ENCODE measurements around the gene SLC4A11.
A peak's percentile ranks its signal among the peaks of the same experiment; 100 is the strongest.

SLC4A11 gene

DNA sequence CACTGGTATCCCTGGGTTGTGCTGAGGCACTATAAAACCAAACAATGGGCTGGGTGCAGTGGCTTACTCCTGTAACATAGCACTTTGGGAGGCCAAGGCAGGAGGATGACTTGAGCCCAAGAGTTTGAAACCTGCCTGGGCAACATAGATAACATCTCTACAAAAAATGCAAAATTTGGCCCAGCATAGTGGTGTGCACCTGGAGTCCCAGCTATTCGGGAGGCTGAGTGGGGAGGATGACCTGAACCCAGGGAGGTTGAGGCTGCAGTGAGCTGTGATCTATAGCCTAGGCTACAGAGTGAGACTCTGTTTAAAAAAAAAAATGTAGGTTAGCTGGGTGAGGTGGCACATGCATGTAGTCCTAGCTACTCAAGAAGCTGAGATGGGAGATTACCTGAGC is 7.7 kb upstream of the SLC4A11 start:
- no peak for DNase-seq (ENCODE audit: low read depth in 3 of 3)

DNA sequence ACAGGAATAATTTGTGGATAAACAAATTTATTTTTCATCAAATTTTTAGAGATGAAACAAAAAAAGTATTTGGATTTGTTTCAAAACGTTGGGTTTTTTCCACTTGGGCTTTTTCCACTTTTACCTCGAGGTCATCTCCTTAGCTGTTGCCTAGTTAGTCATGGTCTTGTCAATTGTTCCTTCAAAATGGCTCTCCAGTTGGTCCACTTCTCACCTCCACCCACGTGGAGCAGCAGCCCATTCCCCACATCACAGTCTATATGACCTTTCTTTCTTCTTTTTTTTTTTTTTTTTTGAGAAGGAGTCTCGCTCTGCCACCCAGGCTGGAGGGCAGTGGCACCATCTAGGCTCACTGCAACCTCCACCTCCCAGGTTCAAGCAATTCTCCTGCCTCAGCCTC is 6.7 kb upstream of the SLC4A11 start:
- DNase-seq (ENCODE audit: low read depth in 3 of 3) = no peak

DNA sequence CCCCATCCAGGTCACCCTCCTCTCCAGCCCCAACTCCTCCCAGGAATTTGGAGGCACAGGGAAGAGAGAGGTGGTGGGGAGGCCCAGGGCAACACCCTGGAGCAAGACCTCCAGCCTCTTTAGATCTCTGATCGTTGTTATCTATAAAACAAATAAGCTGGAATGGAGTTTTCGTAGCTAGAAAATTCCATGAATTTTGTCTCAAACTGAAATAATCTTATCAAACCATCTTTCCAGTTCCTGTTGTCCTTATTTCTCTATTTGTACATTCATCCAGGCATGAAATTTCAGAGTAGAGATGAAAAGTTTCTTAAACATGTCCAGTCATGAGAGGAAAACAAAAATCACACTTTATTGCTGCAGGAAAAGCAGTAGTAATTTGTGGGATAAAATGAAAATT is 6.2 kb upstream of the SLC4A11 start:
- no peak for DNase-seq (ENCODE audit: low read depth in 3 of 3)

GRCh38 chr20:3244613-3245012 is 5.6 kb upstream of the SLC4A11 start:
- no peak for DNase-seq (ENCODE audit: low read depth in 3 of 3)

DNA sequence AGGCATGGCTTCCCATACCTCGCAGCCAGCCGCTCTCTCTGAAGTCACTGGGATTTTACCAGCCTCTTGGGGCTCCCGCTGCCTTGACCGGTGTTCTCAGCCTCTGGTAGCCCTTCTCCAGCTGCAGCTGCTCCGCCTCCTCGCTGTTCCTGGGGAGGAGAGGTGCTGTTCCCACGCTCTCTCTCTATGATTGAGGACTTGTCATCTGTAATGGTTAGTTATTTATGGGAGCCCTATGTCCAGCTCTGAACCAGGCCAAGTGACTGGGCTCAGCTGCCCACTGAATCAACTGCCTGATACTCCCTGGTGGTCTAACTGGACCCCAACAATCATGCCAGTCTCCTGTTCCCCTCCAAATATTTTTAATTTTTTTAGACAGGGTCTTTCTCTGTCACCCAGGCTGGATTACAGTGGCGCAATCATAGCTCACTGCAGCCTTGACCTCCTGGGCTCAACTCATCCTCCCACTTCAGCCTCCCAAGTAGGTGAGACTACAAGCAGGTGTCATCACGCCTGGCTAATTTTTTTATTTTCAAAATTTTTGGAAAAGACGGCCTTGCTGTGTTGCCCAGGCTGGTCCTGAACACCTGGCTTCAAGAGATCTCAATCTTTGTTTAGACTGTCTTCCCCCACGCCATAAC is 4.8 kb upstream of the SLC4A11 start:
- DNase-seq (ENCODE audit: low read depth in 3 of 3) = no peak

DNA sequence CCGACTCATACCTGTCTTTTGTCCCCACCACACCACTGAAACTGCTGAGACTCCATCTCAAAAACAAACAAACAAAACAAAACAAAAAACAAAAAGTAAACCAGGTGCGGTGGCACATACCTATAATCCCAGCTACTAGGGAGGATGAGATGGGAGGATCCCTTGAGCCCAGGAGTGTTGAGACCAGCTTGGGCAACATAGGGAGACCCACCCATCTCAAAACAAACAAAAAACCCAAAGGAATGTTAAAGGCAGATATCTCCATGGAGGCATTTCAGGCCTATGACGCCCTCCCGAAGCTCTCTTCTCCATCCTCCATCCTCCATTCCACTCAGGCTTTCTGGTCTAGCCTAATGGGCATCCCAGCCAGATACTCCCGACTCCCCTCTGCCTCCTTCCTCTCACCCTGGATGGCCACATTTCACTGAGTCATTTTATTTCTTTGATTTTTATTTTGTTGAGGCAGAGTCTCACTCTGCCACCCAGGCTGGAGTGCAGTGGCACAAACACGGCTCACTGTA is 3.2 kb upstream of the SLC4A11 start:
- no peak for DNase-seq (ENCODE audit: low read depth in 3 of 3)

GRCh38 chr20:3240776-3241363 is 1.9 kb upstream of the SLC4A11 start:
- no peak for DNase-seq (ENCODE audit: low read depth in 3 of 3)

GRCh38 chr20:3239867-3240775 is 1.1 kb upstream of the SLC4A11 start:
- DNase-seq (ENCODE audit: low read depth in 3 of 3) = no peak

GRCh38 chr20:3238616-3239025 is 369 bp downstream of the SLC4A11 start:
- peak in 1 of 3 experiments; percentile 56 for DNase-seq (ENCODE audit: low read depth in 3 of 3)

GRCh38 chr20:3237958-3238615 is 903 bp downstream of the SLC4A11 start:
- no peak for DNase-seq (ENCODE audit: low read depth in 3 of 3)

GRCh38 chr20:3237011-3237957 is 1.7 kb downstream of the SLC4A11 start:
- DNase-seq (ENCODE audit: low read depth in 3 of 3) = no peak

DNA sequence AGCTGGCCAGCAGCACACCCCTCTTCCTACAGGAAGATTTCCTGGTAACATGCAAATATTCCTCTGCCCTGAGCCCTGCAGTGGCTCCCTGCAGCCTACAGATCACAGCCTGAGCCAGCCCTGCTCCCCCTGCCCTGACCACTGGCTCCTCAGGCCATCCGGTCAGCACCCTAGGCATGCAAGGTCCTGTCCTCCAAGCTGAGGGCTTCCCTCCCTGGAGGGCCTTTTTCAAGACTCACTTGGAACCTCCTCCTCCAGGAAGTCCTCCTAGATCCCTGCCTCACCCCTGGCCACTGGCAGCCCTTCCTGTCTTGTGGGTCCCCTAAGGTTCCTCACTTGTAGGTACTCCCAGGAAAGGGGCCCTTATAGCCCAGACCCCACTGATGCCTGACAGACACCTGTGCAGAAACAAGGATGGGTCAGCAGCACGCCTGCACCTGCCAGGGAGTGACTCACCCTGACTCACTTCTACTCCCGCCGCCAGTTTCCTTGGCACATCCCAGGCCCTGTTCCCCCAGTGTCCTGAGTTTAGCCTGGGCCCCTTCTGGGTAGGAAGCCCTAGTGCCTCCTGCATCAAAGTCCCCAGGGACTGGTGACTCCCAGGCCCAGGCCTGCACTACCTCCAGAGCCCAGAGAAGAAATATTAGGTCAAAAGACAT is 3.2 kb downstream of the SLC4A11 start:
- no peak for DNase-seq (ENCODE audit: low read depth in 3 of 3)

- no peak for DNase-seq (ENCODE audit: low read depth in 3 of 3)
Observed at GRCh38 chr20:3233991-3234498, 4.9 kb downstream of the SLC4A11 start.

GRCh38 chr20:3233131-3233990 is 5.6 kb downstream of the SLC4A11 start:
- DNase-seq (ENCODE audit: low read depth in 3 of 3) = no peak

DNA sequence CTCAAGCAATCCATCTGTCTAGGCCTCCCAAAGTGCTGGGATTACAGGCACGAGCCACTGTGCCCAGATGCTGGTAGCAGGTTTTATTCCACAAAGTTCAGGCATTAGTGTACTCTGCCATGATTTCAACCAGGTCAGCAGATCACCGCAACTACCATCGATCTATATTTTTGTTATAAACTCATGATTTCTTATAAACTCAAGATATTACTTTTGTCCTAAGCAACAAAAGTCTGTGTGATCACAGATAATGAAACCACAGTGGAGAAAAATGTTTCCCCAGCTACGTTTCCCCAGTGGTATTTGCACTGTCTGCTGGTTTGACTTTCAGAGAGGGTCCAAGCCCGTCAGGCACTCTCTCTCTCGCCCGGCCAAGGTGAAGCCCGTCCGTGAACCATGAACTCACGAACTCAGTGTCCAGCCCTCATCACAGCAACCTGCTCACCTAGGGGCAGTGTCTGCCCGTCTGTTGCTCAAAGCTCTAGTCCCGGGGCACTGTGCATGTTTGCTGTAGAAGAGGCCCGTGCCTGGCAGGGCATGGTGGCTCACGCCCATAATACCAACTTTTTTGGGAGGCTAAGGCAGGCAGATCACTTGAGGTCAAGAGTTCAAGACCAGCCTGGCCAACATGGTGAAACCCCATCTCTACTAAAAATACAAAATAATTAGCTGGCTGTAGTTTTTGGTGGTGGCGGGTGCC is 7.0 kb downstream of the SLC4A11 start:
- no peak for DNase-seq (ENCODE audit: low read depth in 3 of 3)

DNA sequence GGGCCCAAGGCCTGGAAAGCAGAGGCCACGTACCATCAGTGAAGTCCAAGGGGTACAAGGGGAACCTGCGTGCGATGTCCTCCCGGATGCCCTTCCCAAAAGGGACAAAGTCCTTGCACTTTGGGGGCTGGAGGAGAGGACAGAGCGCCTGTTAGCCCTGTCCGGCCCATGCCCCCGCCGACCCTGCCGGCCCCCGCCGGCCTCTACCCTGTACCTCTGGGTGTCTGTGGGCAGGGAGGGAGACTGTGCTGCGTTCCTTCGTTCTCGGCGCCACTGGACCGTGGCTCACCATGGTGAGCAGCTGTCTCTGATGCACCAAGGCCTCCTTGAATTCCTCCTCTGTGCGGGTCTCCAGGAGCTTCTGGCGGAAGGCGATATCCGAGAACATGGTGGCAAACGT is 7.9 kb downstream of the SLC4A11 start:
- no peak for DNase-seq (ENCODE audit: low read depth in 3 of 3)

- no peak for DNase-seq (ENCODE audit: low read depth in 3 of 3)
Observed at GRCh38 chr20:3229798-3230197, 9.2 kb downstream of the SLC4A11 start.

DNA sequence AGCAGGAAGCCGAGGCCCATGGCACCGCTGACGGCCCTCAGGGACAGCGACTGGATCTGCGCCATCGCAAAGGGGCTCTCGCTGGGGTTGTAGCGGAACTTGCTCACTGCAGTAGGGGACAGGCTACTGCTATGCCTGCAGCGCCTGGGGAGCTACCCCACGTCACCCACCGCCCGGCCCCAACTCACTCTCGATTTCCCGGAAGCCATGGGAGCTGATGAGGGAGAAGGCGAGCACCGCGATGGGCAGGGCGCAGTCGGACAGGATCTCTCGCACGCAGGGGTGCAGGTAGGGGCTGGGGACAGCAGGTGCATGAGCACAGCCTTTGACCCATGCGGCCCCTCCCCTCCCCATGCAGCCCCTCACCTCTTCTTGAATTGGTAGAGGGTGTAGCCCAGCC is 9.8 kb downstream of the SLC4A11 start:
- no peak for DNase-seq (ENCODE audit: low read depth in 3 of 3)

GRCh38 chr20:3228750-3229032 is 10.3 kb downstream of the SLC4A11 start:
- DNase-seq (ENCODE audit: low read depth in 3 of 3) = no peak
